ENCODE measurements around the gene TAF11L2.
"Not testable (repeated sequence)": the region's sequence is repeated elsewhere in the genome, so short reads cannot be mapped to it uniquely, and the experiment has no call there.

DNA sequence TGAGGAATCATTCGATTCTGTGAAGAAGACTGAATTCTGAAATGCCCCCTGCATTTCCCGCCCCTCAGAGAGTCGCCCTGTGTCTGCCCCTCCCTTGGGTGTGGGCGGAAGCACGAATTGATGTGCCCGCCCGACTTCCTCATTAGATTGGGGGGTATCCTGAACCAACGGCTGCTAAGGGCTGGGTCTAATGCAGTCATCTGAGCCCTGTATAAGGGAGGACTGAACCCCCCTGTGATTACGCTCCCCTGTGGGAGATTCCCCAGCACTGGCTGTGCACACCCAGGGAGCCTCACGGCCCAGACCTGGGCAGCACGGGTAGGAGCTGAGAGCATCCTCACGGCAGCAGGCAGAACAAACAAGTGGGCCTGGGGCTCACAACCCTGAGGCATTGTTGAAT is 19.5 kb downstream of the TAF11L2 start:
- TF ChIP-seq POLR2A (IDR thresholded peaks at IDR 0.05): not testable (repeated sequence)
- TF ChIP-seq, protein P1, sequence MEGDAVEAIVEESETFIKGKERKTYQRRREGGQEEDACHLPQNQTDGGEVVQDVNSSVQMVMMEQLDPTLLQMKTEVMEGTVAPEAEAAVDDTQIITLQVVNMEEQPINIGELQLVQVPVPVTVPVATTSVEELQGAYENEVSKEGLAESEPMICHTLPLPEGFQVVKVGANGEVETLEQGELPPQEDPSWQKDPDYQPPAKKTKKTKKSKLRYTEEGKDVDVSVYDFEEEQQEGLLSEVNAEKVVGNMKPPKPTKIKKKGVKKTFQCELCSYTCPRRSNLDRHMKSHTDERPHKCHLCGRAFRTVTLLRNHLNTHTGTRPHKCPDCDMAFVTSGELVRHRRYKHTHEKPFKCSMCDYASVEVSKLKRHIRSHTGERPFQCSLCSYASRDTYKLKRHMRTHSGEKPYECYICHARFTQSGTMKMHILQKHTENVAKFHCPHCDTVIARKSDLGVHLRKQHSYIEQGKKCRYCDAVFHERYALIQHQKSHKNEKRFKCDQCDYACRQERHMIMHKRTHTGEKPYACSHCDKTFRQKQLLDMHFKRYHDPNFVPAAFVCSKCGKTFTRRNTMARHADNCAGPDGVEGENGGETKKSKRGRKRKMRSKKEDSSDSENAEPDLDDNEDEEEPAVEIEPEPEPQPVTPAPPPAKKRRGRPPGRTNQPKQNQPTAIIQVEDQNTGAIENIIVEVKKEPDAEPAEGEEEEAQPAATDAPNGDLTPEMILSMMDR (IDR thresholded peaks at IDR 0.05): not testable (repeated sequence)
